ENCODE measurements around the gene PLD1. TPM values are rescaled to one million over a fixed set of nuclear protein-coding genes. Genes with fewer than 3 reads are reported as not detected.

The PLD1 gene
- total RNA-seq, 1 experiment from 2014 or later, result 5.3 TPM

DNA sequence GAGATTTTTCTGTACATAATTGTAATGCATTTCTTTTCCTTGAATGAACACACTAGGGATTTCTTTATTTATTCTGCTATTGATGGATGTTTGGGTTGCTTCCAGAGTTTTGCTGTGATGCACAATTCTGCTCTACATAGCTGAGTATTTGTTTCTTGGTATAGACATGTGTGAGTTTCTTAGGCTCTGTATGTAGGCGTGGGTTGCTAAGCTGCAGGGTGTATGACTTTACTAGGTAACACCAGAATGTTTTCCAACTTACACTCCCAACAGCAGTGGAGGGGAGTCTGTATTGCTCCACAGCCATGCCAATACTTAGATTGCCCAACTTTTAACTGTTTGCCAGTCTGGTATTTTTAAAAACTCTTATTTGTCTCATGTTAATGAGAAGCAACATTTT lies 194.6 kb downstream of the PLD1 start:
- H3K36me3 ChIP-seq (ENCODE audit: control insufficient read depth, insufficient read depth, low read length), result no peaks in the 10 kb centered on the region
- no peaks in the 10 kb centered on the region for H3K9me3 ChIP-seq
- Mint-ChIP-seq H3K27ac (ENCODE audit: unreplicated experiment) (no peak overlapping the region), H3K36me3 (ENCODE audit: insufficient read depth, unreplicated experiment) (no peaks in the 10 kb centered on the region), H3K27me3 (ENCODE audit: insufficient read depth, unreplicated experiment) (no peaks in the 10 kb centered on the region), H3K4me3 (ENCODE audit: unreplicated experiment) (no peak overlapping the region), H3K9me3 (ENCODE audit: unreplicated experiment) (no peaks in the 10 kb centered on the region), H3K4me1 (ENCODE audit: low read depth, unreplicated experiment) (peaks cover 5% of the 10 kb centered on the region)
- no TSS peak for BruUV-seq (replicated peaks)
- no peaks in the 10 kb centered on the region for H3K4me1 ChIP-seq
- H3K27me3 ChIP-seq (replicated peaks; ENCODE audit: control insufficient read depth, insufficient read depth, low read length), result no peaks in the 10 kb centered on the region
- H3K4me3 ChIP-seq (ENCODE audit: low read depth, low read length), result no peak overlapping the region
- intact Hi-C loops (cut with micrococcal nuclease; ENCODE audit: unreplicated experiment), result no loop called here
- POLR2A ChIA-PET, result no interaction called here
- CTCF ChIA-PET, result interaction anchor here (0.6 kb wide), 1 partner anchor 157 kb away, joined by 3 read pairs; no protein-coding TSS in a partner anchor
- TF ChIP-seq, protein P1, sequence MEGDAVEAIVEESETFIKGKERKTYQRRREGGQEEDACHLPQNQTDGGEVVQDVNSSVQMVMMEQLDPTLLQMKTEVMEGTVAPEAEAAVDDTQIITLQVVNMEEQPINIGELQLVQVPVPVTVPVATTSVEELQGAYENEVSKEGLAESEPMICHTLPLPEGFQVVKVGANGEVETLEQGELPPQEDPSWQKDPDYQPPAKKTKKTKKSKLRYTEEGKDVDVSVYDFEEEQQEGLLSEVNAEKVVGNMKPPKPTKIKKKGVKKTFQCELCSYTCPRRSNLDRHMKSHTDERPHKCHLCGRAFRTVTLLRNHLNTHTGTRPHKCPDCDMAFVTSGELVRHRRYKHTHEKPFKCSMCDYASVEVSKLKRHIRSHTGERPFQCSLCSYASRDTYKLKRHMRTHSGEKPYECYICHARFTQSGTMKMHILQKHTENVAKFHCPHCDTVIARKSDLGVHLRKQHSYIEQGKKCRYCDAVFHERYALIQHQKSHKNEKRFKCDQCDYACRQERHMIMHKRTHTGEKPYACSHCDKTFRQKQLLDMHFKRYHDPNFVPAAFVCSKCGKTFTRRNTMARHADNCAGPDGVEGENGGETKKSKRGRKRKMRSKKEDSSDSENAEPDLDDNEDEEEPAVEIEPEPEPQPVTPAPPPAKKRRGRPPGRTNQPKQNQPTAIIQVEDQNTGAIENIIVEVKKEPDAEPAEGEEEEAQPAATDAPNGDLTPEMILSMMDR (IDR thresholded peaks at IDR 0.05; ENCODE audit: insufficient read depth in 1 of 2, low read depth in 1 of 2, low read length in 1 of 2, severe bottlenecking in 1 of 2, unreplicated experiment in 1 of 2), result no peak
- DNase-seq, result no peak

DNA sequence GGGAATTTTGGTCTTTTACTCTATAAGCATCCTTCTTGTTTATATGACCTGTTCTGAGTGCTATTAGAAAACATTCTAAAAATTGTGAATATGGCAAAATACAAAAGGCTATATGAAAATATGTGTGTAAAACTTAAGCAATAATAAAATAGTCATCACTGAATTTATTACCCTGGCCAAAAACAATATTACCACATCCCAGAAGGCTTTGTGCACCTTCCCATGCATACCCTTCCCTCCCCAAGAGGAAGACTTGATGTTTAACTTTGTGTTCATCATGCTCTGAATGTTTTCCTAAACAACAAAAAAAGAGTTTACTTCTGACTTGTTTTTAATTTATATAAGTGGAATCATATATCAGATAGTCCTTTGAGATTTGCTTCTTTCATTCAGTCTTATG lies 195.0 kb downstream of the PLD1 start:
- TF ChIP-seq, protein P1 (IDR thresholded peaks at IDR 0.05; ENCODE audit: insufficient read depth in 1 of 2, low read depth in 1 of 2, low read length in 1 of 2, severe bottlenecking in 1 of 2, unreplicated experiment in 1 of 2), result no peak
- Mint-ChIP-seq H3K36me3 (ENCODE audit: insufficient read depth, unreplicated experiment) (no peaks in the 10 kb centered on the region), H3K27ac (ENCODE audit: unreplicated experiment) (no peak overlapping the region), H3K4me3 (ENCODE audit: unreplicated experiment) (no peak overlapping the region), H3K9me3 (ENCODE audit: unreplicated experiment) (no peaks in the 10 kb centered on the region), H3K4me1 (ENCODE audit: low read depth, unreplicated experiment) (peaks cover 5% of the 10 kb centered on the region), H3K27me3 (ENCODE audit: insufficient read depth, unreplicated experiment) (no peaks in the 10 kb centered on the region)
- DNase-seq, result no peak
- Histone ChIP-seq H3K27me3 (replicated peaks; ENCODE audit: control insufficient read depth, insufficient read depth, low read length) (no peaks in the 10 kb centered on the region), H3K9me3 (no peaks in the 10 kb centered on the region), H3K4me3 (ENCODE audit: low read depth, low read length) (no peak overlapping the region), H3K4me1 (no peaks in the 10 kb centered on the region), H3K36me3 (ENCODE audit: control insufficient read depth, insufficient read depth, low read length) (no peaks in the 10 kb centered on the region)
- ChIA-PET CTCF (interaction anchor here (0.6 kb wide), 1 partner anchor 157 kb away, joined by 3 read pairs; no protein-coding TSS in a partner anchor), POLR2A (no interaction called here)
- intact Hi-C loops (cut with micrococcal nuclease; ENCODE audit: unreplicated experiment), result no loop called here
- BruUV-seq (replicated peaks), result no TSS peak

DNA sequence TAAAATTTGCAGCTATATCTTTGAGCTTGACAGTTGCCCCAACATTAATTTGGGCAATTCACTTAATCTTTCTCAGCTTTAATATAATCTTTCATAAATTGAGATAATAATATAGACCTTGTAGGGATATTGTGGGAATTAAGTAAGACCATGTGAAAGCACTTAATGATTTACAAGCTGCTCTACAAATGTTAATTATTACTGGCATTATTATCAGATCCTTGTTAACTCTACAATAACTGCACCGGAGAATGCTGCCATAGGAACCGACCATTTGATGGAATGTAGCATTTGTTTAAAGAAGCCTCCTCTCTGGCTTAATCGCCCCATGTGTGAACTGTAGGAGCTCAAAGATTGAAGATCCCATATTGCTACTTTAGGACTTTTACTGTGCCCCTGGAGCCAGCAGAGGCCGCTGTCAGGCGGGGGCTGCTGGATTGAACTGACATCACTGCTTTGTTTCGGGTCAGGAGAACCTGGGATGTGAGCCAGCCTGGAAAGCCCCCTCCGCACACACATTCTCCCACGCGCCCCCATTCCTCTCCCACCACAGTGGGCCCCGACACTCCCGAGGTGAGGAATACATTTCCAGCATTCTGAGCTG lies 195.9 kb downstream of the PLD1 start:
- no TSS peak for BruUV-seq (replicated peaks)
- peaks cover 5% of the 10 kb centered on the region for H3K4me1 Mint-ChIP-seq (ENCODE audit: low read depth, unreplicated experiment)
- ChIA-PET CTCF (interaction anchor here (0.5 to 1.6 kb wide), 4 partner anchors 26 to 220 kb away, joined by 3 to 11 read pairs (median 3); no protein-coding TSS in a partner anchor), POLR2A (no interaction called here)
- peak in 1 of 2 experiments; percentile 5 for DNase-seq
- Histone ChIP-seq H3K9me3 (no peaks in the 10 kb centered on the region), H3K36me3 (ENCODE audit: control insufficient read depth, insufficient read depth, low read length) (no peaks in the 10 kb centered on the region), H3K4me3 (ENCODE audit: low read depth, low read length) (no peak overlapping the region), H3K27me3 (replicated peaks; ENCODE audit: control insufficient read depth, insufficient read depth, low read length) (no peaks in the 10 kb centered on the region), H3K4me1 (no peaks in the 10 kb centered on the region)
- TF ChIP-seq, protein P1 (IDR thresholded peaks at IDR 0.05; ENCODE audit: insufficient read depth in 1 of 2, low read depth in 1 of 2, low read length in 1 of 2, severe bottlenecking in 1 of 2, unreplicated experiment in 1 of 2), result peak in 1 of 2 experiments; percentile 49
- H3K36me3 Mint-ChIP-seq (ENCODE audit: insufficient read depth, unreplicated experiment), result no peaks in the 10 kb centered on the region
- intact Hi-C loops (cut with micrococcal nuclease; ENCODE audit: unreplicated experiment), result no loop called here
- H3K27ac Mint-ChIP-seq (ENCODE audit: unreplicated experiment), result no peak overlapping the region
- H3K27me3 Mint-ChIP-seq (ENCODE audit: insufficient read depth, unreplicated experiment), result no peaks in the 10 kb centered on the region
- no peak overlapping the region for H3K4me3 Mint-ChIP-seq (ENCODE audit: unreplicated experiment)
- H3K9me3 Mint-ChIP-seq (ENCODE audit: unreplicated experiment), result no peaks in the 10 kb centered on the region

Measured in Caco-2 (cell line).